CD4-positive, alpha-beta memory T cell (primary cell): ENCODE data around the gene DELE1. TPM values are rescaled to one million over a fixed set of nuclear protein-coding genes. Genes with fewer than 3 reads are reported as not detected.
A peak's percentile ranks its signal among the peaks of the same experiment; 100 is the strongest.

Experiments
- CTCF ChIA-PET: fragments of 350-600 bp; sonication (Branson Sonifier 250); formaldehyde crosslinking; loops from one replicate; lab custom pipeline; 2021; ENCODE audit warnings: inconsistent platforms; ENCODE audit not compliant: partially characterized antibody; lab: Charles Lee
- POLR2A ChIA-PET: fragments of 350-600 bp; sonication (Branson Sonifier 250); formaldehyde crosslinking; loops from one replicate; lab custom pipeline; 2021; ENCODE audit not compliant: partially characterized antibody; lab: Charles Lee
- DNase-seq, 5 donors: peaks; one replicate each; pipeline versions ENCODE4 v3.0.0 to v3.0.0-alpha.2; 2020 to 2022; ENCODE audit warnings: mixed read lengths in 1 of 5
- H3K27ac ChIP-seq: one replicate; pipeline ENCODE4 v1.7.0; 2013; ENCODE audit warnings: low read depth, low read length
- H3K27me3 ChIP-seq: 2 replicates; pipeline ENCODE4 v1.7.0; 2013; ENCODE audit warnings: mild to moderate bottlenecking, low read length, moderate library complexity; ENCODE audit not compliant: insufficient read depth
- H3K36me3 ChIP-seq: 2 replicates; pipeline ENCODE4 v1.7.0; 2013; ENCODE audit warnings: mild to moderate bottlenecking, low read length, moderate library complexity; ENCODE audit not compliant: insufficient read depth
- H3K4me1 ChIP-seq: 2 replicates; pipeline ENCODE4 v1.7.0; 2013; ENCODE audit warnings: mild to moderate bottlenecking, low read length, moderate library complexity; ENCODE audit not compliant: insufficient read depth
- H3K4me3 ChIP-seq, 2 donors: one replicate each; pipeline ENCODE4 v1.7.0; 2013; ENCODE audit warnings: low read length in 2 of 2, mild to moderate bottlenecking in 1 of 2
- H3K9me3 ChIP-seq, 2 donors: one replicate each; pipeline ENCODE4 v1.7.0; 2013; ENCODE audit warnings: low read length in 2 of 2, control low read depth in 1 of 2; ENCODE audit not compliant: control insufficient read depth in 1 of 2
- H3K27ac Mint-ChIP-seq, 7 donors: one replicate each; pipeline ENCODE4 v1.8.0; 2020 to 2021; ENCODE audit warnings: mixed read lengths in 7 of 7, mild to moderate bottlenecking in 6 of 7, inconsistent platforms in 3 of 7, moderate library complexity in 3 of 7
- H3K27me3 Mint-ChIP-seq, 2 donors: one replicate each; pipeline ENCODE4 v1.8.0; 2020 to 2021; ENCODE audit warnings: mixed read lengths in 2 of 2
- H3K36me3 Mint-ChIP-seq, 2 donors: one replicate each; pipeline ENCODE4 v1.8.0; 2020 to 2021; ENCODE audit warnings: mixed read lengths in 2 of 2, inconsistent platforms in 1 of 2, mild to moderate bottlenecking in 1 of 2
- H3K4me1 Mint-ChIP-seq, 4 donors: one replicate each; pipeline ENCODE4 v1.8.0; 2020 to 2021; ENCODE audit warnings: mixed read lengths in 4 of 4, mild to moderate bottlenecking in 1 of 4
- H3K4me3 Mint-ChIP-seq, 8 donors: one replicate each; pipeline ENCODE4 v1.8.0; 2020 to 2021; ENCODE audit warnings: mixed read lengths in 8 of 8, mild to moderate bottlenecking in 7 of 8, moderate library complexity in 6 of 8, inconsistent platforms in 3 of 8
- H3K9me3 Mint-ChIP-seq, 8 donors: one replicate each; pipeline ENCODE4 v1.8.0; 2020 to 2021; ENCODE audit warnings: mixed read lengths in 8 of 8, mild to moderate bottlenecking in 5 of 8, inconsistent platforms in 3 of 8, moderate library complexity in 1 of 8
- intact Hi-C: fragments of 100-400 bp; cut with micrococcal nuclease; formaldehyde crosslinking; loops from one replicate; pipeline ENCODE4 v1.15.1; 2023
- polyA plus RNA-seq, 2 donors: library from polyadenylated mRNA; unstranded; fragments of 300-500 nt; fragmentation: Illumina TruSeq; gene quantifications; one replicate each; pipeline ENCODE4 v1.2.3, GENCODE V29; 2021
- total RNA-seq, 2 experiments: library from RNA; stranded (reverse); gene quantifications; one replicate each; pipeline ENCODE4 v1.2.3, GENCODE V29; 2021

Gene DELE1
- total and polyA plus RNA-seq, 4 experiments from 2014 or later: 31.4 to 83.1 (median 58.7) TPM

DNA sequence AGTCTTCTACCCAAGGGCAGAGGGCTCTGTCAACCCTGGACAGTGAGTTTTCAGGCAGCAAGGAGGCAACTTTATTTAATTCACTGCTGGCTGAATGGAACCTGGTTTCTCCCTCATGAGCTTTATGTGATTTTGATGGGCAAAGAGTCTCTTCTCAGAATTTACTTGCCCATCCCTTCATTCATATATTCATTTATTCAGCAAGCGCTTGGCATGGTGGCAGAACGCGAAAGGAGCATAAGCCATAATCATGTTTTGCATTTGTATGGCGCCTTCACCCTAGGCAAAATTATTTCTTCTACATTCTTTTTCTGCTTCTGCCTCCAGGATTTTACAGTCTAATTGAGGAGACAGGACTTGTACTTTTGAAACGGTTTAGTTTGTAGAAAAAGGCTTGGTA is 8.0 kb downstream of the DELE1 start:
- Histone ChIP-seq H3K27me3 (no peaks in the 10 kb centered on the region), H3K4me1 (peaks cover 10% of the 10 kb centered on the region), H3K36me3 (peaks cover 92% of the 10 kb centered on the region), H3K9me3 (no peaks in the 10 kb centered on the region), H3K27ac (no peak overlapping the region), H3K4me3 (no peak overlapping the region)
- CTCF ChIA-PET: no interaction called here
- no peak overlapping the region for H3K4me3 Mint-ChIP-seq
- POLR2A ChIA-PET: interaction anchor here (1.5 kb wide), 1 partner anchor 240 kb away, joined by 4 read pairs; no protein-coding TSS in a partner anchor
- intact Hi-C loops: no loop called here
- no peaks in the 10 kb centered on the region for H3K27me3 Mint-ChIP-seq
- no peaks in the 10 kb centered on the region for H3K9me3 Mint-ChIP-seq
- DNase-seq: no peak
- H3K27ac Mint-ChIP-seq: peak overlapping the region in 3 of 7 donors; percentile 39 to 90 (median 57)
- H3K4me1 Mint-ChIP-seq: peaks cover 7 to 17% (median 16%) of the 10 kb centered on the region in 4 donors
- peaks cover 66 to 82% of the 10 kb centered on the region in 2 donors for H3K36me3 Mint-ChIP-seq

DNA sequence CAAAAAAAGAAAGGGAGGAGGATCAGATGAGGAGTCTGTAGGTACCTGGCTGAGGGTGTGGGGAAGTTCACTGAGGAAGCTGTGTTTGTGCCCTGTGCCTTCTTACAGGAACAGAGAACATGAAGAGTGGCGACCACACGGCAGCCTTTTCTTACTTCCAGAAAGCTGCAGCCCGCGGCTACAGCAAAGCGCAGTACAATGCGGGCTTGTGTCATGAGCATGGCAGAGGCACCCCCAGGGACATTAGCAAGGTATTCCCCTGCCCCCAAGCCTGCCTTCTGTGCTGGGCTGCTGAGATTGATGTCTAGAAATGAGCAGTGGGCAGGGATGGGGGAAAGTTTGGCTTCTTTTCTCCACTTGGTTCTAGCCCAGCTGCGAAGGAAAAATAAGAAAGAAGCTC is 9.5 kb downstream of the DELE1 start:
- intact Hi-C loops: no loop called here
- peaks cover 87% of the 10 kb centered on the region for H3K36me3 ChIP-seq
- Mint-ChIP-seq H3K4me1 (peaks cover 2 to 7% (median 3%) of the 10 kb centered on the region in 4 donors), H3K4me3 (no peak overlapping the region), H3K27ac (peak overlapping the region in 2 of 7 donors; percentile 13 to 56), H3K9me3 (no peaks in the 10 kb centered on the region), H3K27me3 (no peaks in the 10 kb centered on the region), H3K36me3 (peaks cover 52 to 76% of the 10 kb centered on the region in 2 donors)
- no peak overlapping the region for H3K27ac ChIP-seq
- H3K9me3 ChIP-seq: no peaks in the 10 kb centered on the region
- CTCF ChIA-PET: interaction anchor here (0.8 to 1.5 kb wide), 3 partner anchors 10 to 44 kb away, joined by 3 to 4 read pairs (median 4); no protein-coding TSS in a partner anchor
- H3K27me3 ChIP-seq: no peaks in the 10 kb centered on the region
- POLR2A ChIA-PET: interaction anchor here (1.4 kb wide), 1 partner anchor 9 kb away, joined by 4 read pairs; the partner anchor contains the start of gene DELE1
- no peak for DNase-seq
- H3K4me3 ChIP-seq: no peak overlapping the region
- peaks cover 3% of the 10 kb centered on the region for H3K4me1 ChIP-seq

- ChIA-PET POLR2A (no interaction called here), CTCF (interaction anchor here (0.8 to 1.5 kb wide), 2 partner anchors 11 to 27 kb away, joined by 3 to 4 read pairs; no protein-coding TSS in a partner anchor)
- intact Hi-C loops: no loop called here
- no peaks in the 10 kb centered on the region for H3K27me3 Mint-ChIP-seq
- peaks cover 44 to 75% of the 10 kb centered on the region in 2 donors for H3K36me3 Mint-ChIP-seq
- H3K4me3 ChIP-seq: no peak overlapping the region
- H3K27me3 ChIP-seq: no peaks in the 10 kb centered on the region
- DNase-seq: no peak
- H3K4me3 Mint-ChIP-seq: no peak overlapping the region
- H3K9me3 Mint-ChIP-seq: no peaks in the 10 kb centered on the region
- H3K9me3 ChIP-seq: no peaks in the 10 kb centered on the region
- H3K27ac Mint-ChIP-seq: no peak overlapping the region
- H3K4me1 ChIP-seq: no peaks in the 10 kb centered on the region
- H3K27ac ChIP-seq: no peak overlapping the region
- H3K4me1 Mint-ChIP-seq: peaks cover 0 to 7% (median 2%) of the 10 kb centered on the region in 4 donors
- H3K36me3 ChIP-seq: peaks cover 84% of the 10 kb centered on the region
Observed at GRCh38 chr5:141934099-141934844, 10.6 kb downstream of the DELE1 start.

GRCh38 chr5:141935538-141935937 is 11.9 kb downstream of the DELE1 start:
- Mint-ChIP-seq H3K27me3 (no peaks in the 10 kb centered on the region), H3K4me1 (peaks cover 0 to 7% (median 2%) of the 10 kb centered on the region in 4 donors), H3K27ac (peak overlapping the region in 1 of 7 donors; percentile 73), H3K4me3 (no peak overlapping the region), H3K9me3 (no peaks in the 10 kb centered on the region), H3K36me3 (peaks cover 32 to 73% of the 10 kb centered on the region in 2 donors)
- Histone ChIP-seq H3K27me3 (no peaks in the 10 kb centered on the region), H3K9me3 (no peaks in the 10 kb centered on the region), H3K4me3 (no peak overlapping the region), H3K27ac (no peak overlapping the region), H3K4me1 (no peaks in the 10 kb centered on the region), H3K36me3 (peaks cover 77% of the 10 kb centered on the region)
- DNase-seq: no peak
- CTCF ChIA-PET: no interaction called here
- POLR2A ChIA-PET: interaction anchor here (1.3 kb wide), 1 partner anchor 26 kb away, joined by 3 read pairs; no protein-coding TSS in a partner anchor
- intact Hi-C loops: no loop called here

DNA sequence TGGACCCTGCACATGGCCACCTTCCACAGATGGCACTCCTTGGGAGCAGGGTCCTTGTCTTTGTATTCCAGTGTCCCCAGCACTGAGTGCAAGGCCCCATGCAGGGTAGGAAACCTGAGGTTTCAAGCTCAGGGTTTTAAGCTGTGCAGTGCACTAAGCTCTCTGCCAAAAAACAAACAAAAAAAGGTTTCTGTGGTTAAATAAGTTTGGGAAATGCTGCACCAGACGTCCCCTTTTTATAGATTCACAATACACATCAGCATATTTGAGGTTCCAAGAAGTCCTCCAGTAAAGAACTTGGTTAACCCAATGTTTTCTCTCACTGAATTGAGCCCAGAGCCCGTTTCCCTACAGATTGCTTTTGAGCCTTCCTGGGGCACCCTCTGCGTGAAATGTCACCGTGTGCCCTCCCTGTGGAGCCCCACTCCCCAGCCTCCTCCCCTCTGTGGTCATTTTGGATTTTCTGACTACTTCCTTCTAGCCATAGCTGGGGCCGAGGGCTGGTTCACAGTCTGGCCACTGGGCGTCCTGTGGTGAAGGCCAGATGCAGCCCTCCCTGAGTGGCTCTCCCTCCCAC is 17.1 kb downstream of the DELE1 start:
- no peak for DNase-seq
- ChIA-PET POLR2A (interaction anchor here (0.9 to 1.7 kb wide), 6 partner anchors 17 to 376 kb away, joined by 3 to 5 read pairs (median 3); partner anchors contain the start of genes DELE1, PCDH12 and RNF14), CTCF (interaction anchor here (0.9 to 5.9 kb wide), 4 partner anchors 18 to 249 kb away, joined by 3 to 53 read pairs (median 3); partner anchors contain the start of gene PCDH12)
- peaks cover 0 to 3% (median 0%) of the 10 kb centered on the region in 4 donors for H3K4me1 Mint-ChIP-seq
- no peaks in the 10 kb centered on the region for H3K27me3 ChIP-seq
- no peaks in the 10 kb centered on the region for H3K9me3 ChIP-seq
- H3K27ac ChIP-seq: no peak overlapping the region
- H3K27me3 Mint-ChIP-seq: no peaks in the 10 kb centered on the region
- H3K9me3 Mint-ChIP-seq: no peaks in the 10 kb centered on the region
- H3K36me3 Mint-ChIP-seq: peaks cover 3 to 31% of the 10 kb centered on the region in 2 donors
- H3K4me3 ChIP-seq: no peak overlapping the region
- H3K4me3 Mint-ChIP-seq: no peak overlapping the region
- H3K36me3 ChIP-seq: peaks cover 32% of the 10 kb centered on the region
- no peaks in the 10 kb centered on the region for H3K4me1 ChIP-seq
- peak overlapping the region; percentile 29 to 86 (median 68) for H3K27ac Mint-ChIP-seq
- intact Hi-C loops: no loop called here

DNA sequence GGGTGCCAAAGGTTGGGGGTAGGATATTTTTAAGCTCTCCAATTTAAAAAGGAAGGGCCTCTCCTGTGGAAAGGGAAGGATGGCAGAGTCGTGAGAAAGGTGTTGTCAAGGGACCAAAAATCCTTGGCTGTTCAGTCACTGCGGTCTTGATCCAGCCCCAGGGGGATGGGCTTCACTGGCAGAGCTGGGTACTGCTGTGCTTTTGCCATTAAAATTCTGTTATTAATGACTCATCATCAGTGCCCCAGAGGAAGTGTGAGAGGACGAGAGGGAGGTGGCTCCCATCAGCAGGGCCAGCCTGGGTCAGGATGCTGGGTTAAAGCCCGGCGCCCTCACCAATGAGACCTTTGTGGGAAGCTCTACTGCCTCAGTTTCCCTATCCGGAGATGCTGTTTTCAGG is 17.6 kb downstream of the DELE1 start:
- H3K4me3 ChIP-seq: no peak overlapping the region
- no peaks in the 10 kb centered on the region for H3K4me1 ChIP-seq
- CTCF ChIA-PET: interaction anchor here (1.0 to 5.9 kb wide), 3 partner anchors 18 to 249 kb away, joined by 3 to 53 read pairs (median 3); partner anchors contain the start of gene PCDH12
- H3K27ac ChIP-seq: no peak overlapping the region
- peak overlapping the region in 4 of 7 donors; percentile 42 to 81 (median 63) for H3K27ac Mint-ChIP-seq
- H3K4me3 Mint-ChIP-seq: no peak overlapping the region
- peaks cover 27% of the 10 kb centered on the region for H3K36me3 ChIP-seq
- no peaks in the 10 kb centered on the region for H3K27me3 Mint-ChIP-seq
- POLR2A ChIA-PET: interaction anchor here (0.9 to 1.0 kb wide), 4 partner anchors 18 to 377 kb away, joined by 3 read pairs; partner anchors contain the start of gene DELE1
- DNase-seq: no peak
- H3K9me3 ChIP-seq: no peaks in the 10 kb centered on the region
- peaks cover 0 to 27% of the 10 kb centered on the region in 2 donors for H3K36me3 Mint-ChIP-seq
- intact Hi-C loops: no loop called here
- H3K9me3 Mint-ChIP-seq: no peaks in the 10 kb centered on the region
- H3K27me3 ChIP-seq: no peaks in the 10 kb centered on the region
- H3K4me1 Mint-ChIP-seq: peaks cover 0 to 3% (median 0%) of the 10 kb centered on the region in 4 donors
